Suprapubic skin (tissue), 4 donors: ENCODE measurements around the gene PMPCA. TPM values are rescaled to one million over a fixed set of nuclear protein-coding genes. Genes with fewer than 3 reads are reported as not detected.

Experiments used
- DNase-seq, 2 donors: peaks; one replicate each; pipeline ENCODE4 v3.0.0-alpha.2; 2019; ENCODE audit warnings: low spot score in 2 of 2
- H3K27ac ChIP-seq: fragments of 200-600 bp; sonication (generic); one replicate; pipeline ENCODE4 v1.5.1; 2019
- H3K27me3 ChIP-seq: fragments of 200-600 bp; sonication (generic); one replicate; pipeline ENCODE4 v1.5.1; 2019
- H3K36me3 ChIP-seq: fragments of 200-600 bp; sonication (generic); one replicate; pipeline ENCODE4 v1.5.1; 2019
- H3K4me1 ChIP-seq: fragments of 200-600 bp; sonication (generic); one replicate; pipeline ENCODE4 v1.5.1; 2019
- H3K4me3 ChIP-seq: fragments of 200-600 bp; sonication (generic); one replicate; pipeline ENCODE4 v1.5.1; 2019; ENCODE audit warnings: mild to moderate bottlenecking
- H3K9me3 ChIP-seq: fragments of 200-600 bp; sonication (generic); one replicate; pipeline ENCODE4 v1.5.1; 2019
- CTCF ChIP-seq, 2 donors: fragments of 200-600 bp in 1 of 2; fragments of 450-650 bp in 1 of 2; sonication (generic) in 1 of 2; IDR thresholded peaks; one replicate each; pipeline ENCODE4 v1.5.1; 2016 to 2019; ENCODE audit warnings: antibody characterized with exemption in 2 of 2, mild to moderate bottlenecking in 1 of 2, moderate library complexity in 1 of 2
- EP300 ChIP-seq: sonication (generic); formaldehyde crosslinking; IDR thresholded peaks from one replicate; pipeline ENCODE4 v1.6.1; 2017; ENCODE audit warnings: antibody characterized with exemption
- POLR2A ChIP-seq, 2 donors: fragments of 450-650 bp; IDR thresholded peaks; one replicate each; pipeline ENCODE4 v1.6.1; 2017; ENCODE audit warnings: antibody characterized with exemption in 2 of 2, mild to moderate bottlenecking in 2 of 2, moderate library complexity in 2 of 2
- POLR2AphosphoS5 ChIP-seq, 3 donors: sonication (generic); formaldehyde crosslinking; IDR thresholded peaks; one replicate each; pipeline ENCODE4 v1.6.1; 2017; ENCODE audit warnings: antibody characterized with exemption in 3 of 3
- WGBS: methylation state at CpG from one replicate; pipeline ENCODE4 v1.1.5; 2018; 5-methylcytosine and 5-hydroxymethylcytosine counted together
- total RNA-seq, 4 donors: library from RNA; depleted of rRNA; stranded (reverse); fragments of >200 nt; gene quantifications; one replicate each; pipeline ENCODE4 v1.1.0, GENCODE V29; 2016

PMPCA gene
- total RNA-seq, 4 donors from 2014 or later = 44.1 to 65.8 (median 63.5) TPM

DNA sequence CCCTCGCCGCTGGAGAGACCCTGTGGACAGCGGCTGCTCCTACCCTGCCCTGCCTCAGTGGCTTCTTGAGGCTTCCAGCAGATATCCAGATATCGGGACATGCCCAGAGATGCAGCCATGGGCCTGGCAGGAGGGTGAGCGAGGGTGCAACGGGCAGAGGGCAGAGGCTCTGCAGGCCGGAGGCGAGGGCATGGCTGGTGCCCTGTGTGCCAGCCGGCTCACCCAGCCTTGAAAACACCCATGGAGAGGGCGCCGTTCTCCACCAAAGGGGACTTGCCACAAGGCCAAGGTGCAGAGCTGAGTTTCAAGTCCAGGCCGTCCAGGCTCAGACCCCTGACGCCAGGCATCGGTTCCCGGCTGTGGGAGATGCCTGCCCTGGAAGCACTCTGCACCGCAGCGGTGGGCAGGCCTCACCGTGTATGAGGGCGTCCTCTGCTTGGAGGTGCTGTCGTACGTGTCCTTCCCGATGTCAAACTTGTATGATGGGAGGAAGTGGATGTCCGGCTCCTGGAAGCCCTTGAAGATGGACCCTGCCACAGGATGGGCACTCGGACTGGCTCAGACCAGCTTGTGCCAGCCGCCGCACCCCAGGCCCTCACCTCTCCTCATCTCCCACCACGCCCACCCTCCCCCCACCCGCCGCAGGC lies 20.3 kb downstream of the PMPCA start:
- Histone ChIP-seq H3K27ac (no peak overlapping the region), H3K4me3 (no peak overlapping the region), H3K4me1 (no peaks in the 10 kb centered on the region), H3K9me3 (no peaks in the 10 kb centered on the region), H3K27me3 (no peaks in the 10 kb centered on the region), H3K36me3 (peaks cover 45% of the 10 kb centered on the region)
- peak in 1 of 2 donors; percentile 78 for DNase-seq
- no peak for TF ChIP-seq POLR2AphosphoS5 (IDR thresholded peaks at IDR 0.05)
- TF ChIP-seq EP300 = no peak
- TF ChIP-seq CTCF (IDR thresholded peaks at IDR 0.05) = no peak
- no peak for TF ChIP-seq POLR2A (IDR thresholded peaks at IDR 0.05)
- WGBS = 93% methylated on average over 9 of the region's 29 CpGs

DNA sequence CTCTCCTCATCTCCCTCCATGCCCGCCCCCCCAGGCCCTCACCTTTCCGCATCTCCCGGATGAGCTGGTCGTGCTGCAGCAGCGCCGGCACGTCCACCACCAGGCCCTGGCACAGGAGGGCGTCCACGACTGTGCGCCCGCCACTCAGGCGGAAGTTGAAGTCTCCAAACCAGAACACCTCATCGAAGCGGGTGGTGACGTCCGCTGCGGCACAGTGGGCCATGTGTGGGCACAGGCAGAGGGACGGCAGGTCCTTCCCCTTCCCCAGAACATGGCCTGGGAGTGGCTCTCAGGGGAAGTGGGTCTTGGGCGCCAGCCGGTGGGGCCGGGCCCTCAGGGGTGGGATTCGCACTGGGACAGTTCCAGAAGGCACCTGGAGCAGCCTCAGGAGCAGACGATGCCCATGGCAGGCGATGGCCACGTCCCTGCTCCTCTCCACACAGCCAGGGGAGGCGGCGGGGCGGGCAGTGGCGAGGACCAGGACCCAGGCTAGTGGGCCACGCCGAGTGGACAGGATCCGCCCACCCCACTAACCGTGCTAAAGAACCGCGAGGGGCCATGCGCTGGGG lies 21.4 kb downstream of the PMPCA start:
- Histone ChIP-seq H3K36me3 (peaks cover 48% of the 10 kb centered on the region), H3K27me3 (no peaks in the 10 kb centered on the region), H3K9me3 (no peaks in the 10 kb centered on the region), H3K4me3 (no peak overlapping the region), H3K4me1 (peaks cover 6% of the 10 kb centered on the region), H3K27ac (no peak overlapping the region)
- WGBS = 91% methylated on average over 6 of the region's 36 CpGs
- no peak for TF ChIP-seq POLR2A (IDR thresholded peaks at IDR 0.05)
- TF ChIP-seq EP300 = no peak
- TF ChIP-seq CTCF (IDR thresholded peaks at IDR 0.05) = no peak
- TF ChIP-seq POLR2AphosphoS5 (IDR thresholded peaks at IDR 0.05) = no peak
- DNase-seq = peak in 1 of 2 donors; percentile 63

GRCh38 chr9:136432591-136432990 lies 22.1 kb downstream of the PMPCA start:
- DNase-seq = no peak
- Histone ChIP-seq H3K4me1 (peaks cover 13% of the 10 kb centered on the region), H3K27me3 (no peaks in the 10 kb centered on the region), H3K27ac (no peak overlapping the region), H3K36me3 (peaks cover 48% of the 10 kb centered on the region), H3K9me3 (no peaks in the 10 kb centered on the region), H3K4me3 (no peak overlapping the region)
- no peak for TF ChIP-seq POLR2A (IDR thresholded peaks at IDR 0.05)
- TF ChIP-seq EP300 = no peak
- TF ChIP-seq CTCF (IDR thresholded peaks at IDR 0.05) = no peak
- no peak for TF ChIP-seq POLR2AphosphoS5 (IDR thresholded peaks at IDR 0.05)
- WGBS = 98% methylated on average over 8 of the region's 26 CpGs

GRCh38 chr9:136433043-136433715 lies 22.7 kb downstream of the PMPCA start:
- no peak overlapping the region for H3K27ac ChIP-seq
- DNase-seq = no peak
- TF ChIP-seq EP300 (no peak), POLR2A (IDR thresholded peaks at IDR 0.05) (no peak), CTCF (IDR thresholded peaks at IDR 0.05) (no peak), POLR2AphosphoS5 (IDR thresholded peaks at IDR 0.05) (no peak)
- no peak overlapping the region for H3K4me3 ChIP-seq
- H3K36me3 ChIP-seq = peaks cover 48% of the 10 kb centered on the region
- peaks cover 19% of the 10 kb centered on the region for H3K4me1 ChIP-seq
- no peaks in the 10 kb centered on the region for H3K27me3 ChIP-seq
- no peaks in the 10 kb centered on the region for H3K9me3 ChIP-seq
- WGBS = 91% methylated on average over 7 of the region's 36 CpGs

GRCh38 chr9:136433849-136434579 lies 23.6 kb downstream of the PMPCA start:
- Histone ChIP-seq H3K27ac (no peak overlapping the region), H3K9me3 (no peaks in the 10 kb centered on the region), H3K27me3 (no peaks in the 10 kb centered on the region), H3K4me3 (no peak overlapping the region), H3K4me1 (peaks cover 26% of the 10 kb centered on the region), H3K36me3 (peaks cover 41% of the 10 kb centered on the region)
- 94% methylated on average over 25 of the region's 37 CpGs for WGBS
- no peak for TF ChIP-seq EP300
- no peak for TF ChIP-seq POLR2AphosphoS5 (IDR thresholded peaks at IDR 0.05)
- no peak for TF ChIP-seq POLR2A (IDR thresholded peaks at IDR 0.05)
- TF ChIP-seq CTCF (IDR thresholded peaks at IDR 0.05) = no peak
- DNase-seq = no peak
